GM21825 (cell line): Measurements from ENCODE around the gene KCTD17.

Experiments used
- ATAC-seq: cut with Tn5 transposase; IDR thresholded peaks from one replicate; pipeline ENCODE4 v1.9.1; 2021; ENCODE audit warnings: mild to moderate bottlenecking, moderate library complexity; ENCODE audit not compliant: unreplicated experiment

KCTD17 gene

GRCh38 chr22:37019309-37020191 lies 32.0 kb upstream of the KCTD17 start, which contains the start of the genes MPST and TST:
TSS of gene MPST (plus strand) at chr22:37019742. CDS start at chr22:37019837, 95 bp downstream.
TSS of gene TST (minus strand) at chr22:37019447. CDS start at chr22:37018732, 715 bp downstream.
- peak; percentile 66 for ATAC-seq

- ATAC-seq: no peak
Observed at GRCh38 chr22:37020192-37020479, 31.4 kb upstream of the KCTD17 start.

GRCh38 chr22:37021041-37021440 lies 30.5 kb upstream of the KCTD17 start:
- ATAC-seq: no peak

- ATAC-seq: no peak
Observed at GRCh38 chr22:37021710-37022482, 29.6 kb upstream of the KCTD17 start.

- ATAC-seq: no peak
Observed at GRCh38 chr22:37022483-37023337, 28.8 kb upstream of the KCTD17 start.

GRCh38 chr22:37023743-37024338 lies 27.7 kb upstream of the KCTD17 start:
- no peak for ATAC-seq

- no peak for ATAC-seq
Observed at GRCh38 chr22:37024339-37025157, 27.0 kb upstream of the KCTD17 start.

GRCh38 chr22:37025500-37026070 lies 26.0 kb upstream of the KCTD17 start:
- ATAC-seq: no peak

GRCh38 chr22:37026325-37026724 lies 25.2 kb upstream of the KCTD17 start:
- ATAC-seq: no peak

GRCh38 chr22:37027556-37027955 lies 24.0 kb upstream of the KCTD17 start:
- ATAC-seq: no peak

- ATAC-seq: no peak
Observed at GRCh38 chr22:37028692-37029674, 22.6 kb upstream of the KCTD17 start.

GRCh38 chr22:37030560-37031281 lies 20.8 kb upstream of the KCTD17 start:
- ATAC-seq: no peak

- no peak for ATAC-seq
Observed at GRCh38 chr22:37032134-37032534, 19.4 kb upstream of the KCTD17 start.

- no peak for ATAC-seq
Observed at GRCh38 chr22:37032535-37033460, 18.7 kb upstream of the KCTD17 start.

GRCh38 chr22:37033605-37034430 lies 17.7 kb upstream of the KCTD17 start:
- no peak for ATAC-seq
